Endometrial microvascular endothelial cells (primary cell): ENCODE measurements around the gene RBM3. TPM values are rescaled to one million over a fixed set of nuclear protein-coding genes. Genes with fewer than 3 reads are reported as not detected.
"Not testable (repeated sequence)": the region's sequence is repeated elsewhere in the genome, so short reads cannot be mapped to it uniquely, and the experiment has no call there.

Source experiments
- in situ Hi-C: cut with HindIII; loops from 2 replicates; pipeline ENCODE4 v1.10.0; 2017; ENCODE audit warnings: low sequenced_read_pairs, low pct_unique_long_range_greater_than_20kb; ENCODE audit errors: inconsistent ontology term
- total RNA-seq: library from RNA; depleted of rRNA; stranded (reverse); fragments of >200 nt; gene quantifications from one replicate; pipeline ENCODE4 v1.2.3, GENCODE V29; 2015; ENCODE audit errors: inconsistent ontology term

The RBM3 gene
- total RNA-seq, result 339 TPM

DNA sequence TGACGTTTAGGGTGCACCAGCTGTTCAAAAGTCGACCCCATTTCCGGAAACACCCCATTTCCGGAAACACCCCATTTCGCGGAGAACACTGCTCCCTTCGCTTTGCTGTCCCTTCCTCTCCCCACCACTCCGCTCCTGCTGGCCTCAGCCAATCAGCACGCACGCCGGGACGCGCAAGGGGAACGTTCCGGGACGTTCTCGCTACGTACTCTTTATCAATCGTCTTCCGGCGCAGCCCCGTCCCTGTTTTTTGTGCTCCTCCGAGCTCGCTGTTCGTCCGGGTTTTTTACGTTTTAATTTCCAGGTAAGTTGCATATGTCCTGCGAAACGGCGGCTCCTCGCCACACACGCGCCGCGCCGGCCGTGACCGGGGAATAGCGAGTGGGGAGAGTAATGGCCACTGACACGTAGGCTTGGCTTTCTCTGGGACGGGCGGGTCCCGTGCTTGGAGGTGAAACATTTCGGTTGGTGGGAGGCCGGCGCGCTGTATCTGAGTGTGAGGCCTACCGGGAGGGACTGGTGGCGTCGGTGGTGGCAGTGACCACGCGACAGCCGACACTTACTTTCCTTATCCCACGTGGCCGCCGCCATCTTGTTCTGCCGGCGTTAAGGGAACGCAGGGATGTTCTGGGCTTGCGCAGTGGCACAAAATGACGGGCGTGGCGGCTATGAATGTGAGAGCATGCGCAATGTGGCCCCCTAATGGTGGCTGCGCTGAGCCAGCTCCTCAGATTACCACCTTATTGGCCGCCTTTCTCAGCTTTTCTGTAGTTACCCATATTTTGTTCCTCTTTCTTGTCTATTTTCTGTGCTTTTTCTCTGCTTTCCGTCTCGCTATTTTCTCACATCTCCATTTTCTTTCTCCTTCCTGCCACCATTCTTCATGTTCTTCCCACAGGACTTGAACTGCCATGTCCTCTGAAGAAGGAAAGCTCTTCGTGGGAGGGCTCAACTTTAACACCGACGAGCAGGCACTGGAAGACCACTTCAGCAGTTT is at the start of gene RBM3:
TSS of gene RBM3 (plus strand) at position 215 of the 997 bp plus-strand sequence. CDS start at position 912, 697 bp downstream.
- in situ Hi-C loops, result no loop called here

DNA sequence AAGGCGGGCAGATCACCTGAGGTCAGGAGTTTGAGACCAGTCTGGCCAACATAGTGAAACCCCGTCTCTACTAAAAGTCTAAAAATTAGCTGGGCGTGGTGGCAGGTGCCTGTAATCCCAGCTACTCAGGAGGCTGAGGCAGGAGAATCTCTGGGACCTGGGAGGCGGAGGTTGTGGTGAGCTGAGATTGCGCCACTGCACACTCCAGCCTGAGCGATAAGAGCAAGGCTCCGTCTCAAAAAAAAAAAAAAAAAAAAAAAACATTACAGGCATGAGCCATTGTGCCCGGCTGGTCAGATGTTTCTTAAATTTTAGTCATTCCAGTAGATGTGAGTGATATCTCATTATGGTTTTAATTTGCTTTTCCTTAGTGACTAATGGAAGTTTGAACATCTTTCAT is 48.4 kb upstream of the RBM3 start:
- in situ Hi-C loops, result not testable (repeated sequence)

DNA sequence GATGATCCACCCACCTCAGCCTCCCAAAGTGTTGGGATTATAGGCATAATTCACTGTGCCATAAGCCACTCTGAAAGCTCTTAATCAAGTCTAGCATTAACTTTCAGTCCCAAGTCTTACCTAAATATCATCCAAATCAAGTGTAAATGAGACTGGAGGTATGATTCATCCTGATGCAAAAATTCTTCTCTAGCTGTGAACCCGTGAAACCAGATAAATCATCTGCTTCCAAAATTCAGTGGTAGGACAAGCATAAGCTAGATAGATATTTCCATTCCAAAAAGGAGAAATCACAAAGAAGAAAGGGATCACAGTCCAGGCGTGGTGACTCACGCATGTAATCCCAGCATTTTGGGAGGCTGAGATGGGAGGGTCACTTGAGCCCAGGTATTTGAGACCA is 43.5 kb upstream of the RBM3 start:
- in situ Hi-C loops, result no loop called here

DNA sequence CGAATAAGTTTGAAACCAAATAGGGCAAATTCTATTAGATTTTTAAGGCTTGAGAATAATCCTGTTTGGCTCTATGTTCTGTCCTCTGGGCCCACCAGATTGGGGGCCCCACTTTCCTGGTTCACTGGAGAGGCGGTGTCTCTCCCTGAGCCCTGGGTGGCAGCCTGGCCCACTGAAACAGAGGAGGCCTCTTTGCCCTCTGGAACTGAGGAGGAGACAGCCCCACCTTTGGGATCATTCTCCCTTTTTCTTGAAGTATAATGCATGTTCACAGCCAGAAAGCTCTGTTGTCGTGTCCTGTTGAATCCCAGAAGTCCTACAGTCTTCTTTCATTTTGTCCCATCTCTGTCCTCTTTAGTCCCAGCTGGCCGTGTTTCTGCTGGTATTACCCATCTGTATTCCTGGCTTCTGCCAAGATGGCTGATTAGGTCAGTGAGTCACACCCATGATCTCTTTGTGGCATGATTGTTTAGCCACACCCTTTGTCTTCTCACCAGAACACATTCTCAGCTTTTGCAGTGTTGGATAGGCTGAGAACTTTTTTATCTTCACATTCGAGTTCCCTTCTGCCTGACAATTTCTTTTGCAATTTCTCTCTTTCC is 42.8 kb upstream of the RBM3 start:
- in situ Hi-C loops, result no loop called here

DNA sequence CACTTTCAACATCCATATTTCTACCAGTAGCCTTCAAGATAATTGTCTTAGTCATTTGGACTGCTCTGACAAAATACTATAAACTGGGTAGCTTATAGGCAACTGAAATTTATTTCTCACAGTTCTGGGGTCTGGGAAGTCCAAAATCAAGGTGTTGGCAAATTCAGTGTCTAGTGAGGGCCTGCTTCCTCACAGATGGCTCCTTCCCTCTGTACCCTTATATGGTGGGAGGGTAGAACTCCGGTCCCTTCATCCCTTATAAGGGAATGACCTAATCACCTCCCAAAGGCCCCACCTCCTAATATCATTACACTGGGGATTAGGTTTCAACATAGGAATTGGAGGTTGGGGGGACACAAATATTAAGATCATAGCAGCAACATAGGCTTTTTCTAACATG is 42.1 kb upstream of the RBM3 start:
- in situ Hi-C loops, result no loop called here

DNA sequence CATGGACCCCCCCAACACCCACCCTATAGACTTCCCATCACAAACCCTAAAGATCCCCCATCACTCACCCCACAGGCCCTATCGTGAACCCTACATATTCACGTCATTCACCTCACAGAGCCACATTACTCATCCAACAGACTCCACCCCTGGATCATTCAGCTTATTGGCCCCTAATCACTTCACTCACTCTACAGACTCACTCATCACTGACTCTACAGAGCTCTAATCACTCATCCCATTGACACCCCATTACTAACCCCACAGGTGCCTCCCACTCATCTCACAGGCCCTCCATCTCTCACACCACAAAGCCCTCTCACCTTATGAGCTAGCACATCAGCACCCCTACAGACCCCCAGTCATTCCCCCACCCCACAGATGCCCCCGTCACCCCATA is 41.1 kb upstream of the RBM3 start:
- in situ Hi-C loops, result no loop called here

DNA sequence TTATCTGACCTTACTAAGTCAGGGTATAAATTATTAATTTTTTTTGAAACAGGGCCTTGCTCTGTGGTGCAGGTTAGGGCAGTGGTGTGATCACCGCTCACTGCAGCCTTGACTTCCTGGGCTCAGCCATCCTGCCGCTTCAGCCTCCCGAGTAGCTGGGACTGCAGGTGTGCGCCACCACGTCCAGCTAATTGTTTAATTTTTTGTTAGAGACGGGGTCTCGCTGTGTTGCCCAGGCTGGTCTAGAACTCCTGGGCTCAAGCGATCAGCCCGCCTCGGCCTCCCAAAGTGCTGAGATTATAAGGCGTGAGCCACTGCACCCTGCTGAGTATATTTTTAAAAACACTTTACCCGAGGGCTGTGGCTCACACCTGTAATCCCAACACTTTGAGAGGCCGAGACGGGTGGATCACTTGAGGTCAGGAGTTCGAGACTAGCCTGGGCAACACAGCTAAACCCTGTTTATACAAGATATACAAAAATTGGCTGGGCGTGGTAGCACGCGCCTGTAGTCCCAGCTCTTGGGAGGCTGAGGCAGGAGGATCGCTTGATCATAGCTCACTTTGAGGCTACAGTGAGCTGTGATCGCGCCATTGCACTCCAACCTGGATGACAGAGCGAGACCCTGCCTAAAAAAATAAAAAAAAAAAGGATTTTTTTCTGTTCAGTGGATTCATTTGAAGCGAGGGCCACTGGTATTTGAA is 35.5 kb upstream of the RBM3 start:
- in situ Hi-C loops, result no loop called here

DNA sequence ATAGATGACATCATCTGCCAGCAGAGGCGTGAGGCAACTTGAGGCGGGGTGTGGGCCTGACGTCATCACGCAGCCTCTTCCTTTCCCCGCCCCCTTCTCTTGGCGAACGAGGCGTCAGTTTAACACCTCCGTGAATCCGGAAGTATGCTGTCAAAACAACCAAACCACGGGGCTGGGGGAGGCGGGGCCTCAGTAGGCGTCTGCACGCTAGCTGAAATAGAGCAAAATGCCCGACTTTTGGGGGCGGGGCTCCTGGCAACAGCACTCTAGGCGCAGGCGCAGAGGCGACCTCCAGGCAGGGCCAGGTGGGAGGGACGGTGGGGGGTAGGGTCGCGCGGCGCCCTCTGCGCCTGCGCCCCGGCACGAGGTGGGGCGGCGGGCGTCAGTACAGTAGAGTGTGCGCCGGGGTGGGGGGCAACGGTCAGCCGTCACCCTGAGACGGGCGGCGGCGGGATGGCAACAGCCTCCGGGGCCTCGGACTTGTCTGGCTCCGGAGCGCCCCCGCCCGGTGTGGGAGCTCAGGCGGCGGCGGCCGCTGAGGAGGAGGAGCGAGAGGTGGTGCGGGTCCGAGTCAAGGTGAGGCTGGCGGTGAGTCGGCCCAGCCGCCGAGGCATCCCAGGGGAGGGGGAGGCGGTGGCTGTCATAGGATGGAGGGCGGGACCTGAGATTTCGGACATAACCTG is 34.8 kb upstream of the RBM3 start, which contains the start of gene TBC1D25:
TSS of gene TBC1D25 (plus strand) at position 370 of the 683 bp plus-strand sequence. CDS start at position 454, 84 bp downstream.
- in situ Hi-C loops, result no loop called here

DNA sequence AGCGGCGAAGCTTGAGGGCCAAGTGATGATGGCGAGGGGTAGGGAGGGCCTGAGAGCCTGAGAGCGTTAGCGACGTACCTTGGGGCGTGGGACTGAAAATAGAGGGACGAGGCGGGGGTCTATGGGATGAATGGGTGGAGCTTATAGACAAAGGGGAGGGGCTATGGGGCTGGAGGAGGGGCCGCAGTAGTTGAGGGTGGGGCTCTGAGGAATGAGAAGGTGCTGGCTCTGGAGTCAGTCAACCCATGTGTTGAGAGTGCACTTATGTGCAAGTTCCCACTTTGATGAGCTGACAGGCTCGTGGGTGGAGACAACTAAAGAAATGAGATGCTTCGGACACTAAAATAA is 34.3 kb upstream of the RBM3 start:
- in situ Hi-C loops, result no loop called here

DNA sequence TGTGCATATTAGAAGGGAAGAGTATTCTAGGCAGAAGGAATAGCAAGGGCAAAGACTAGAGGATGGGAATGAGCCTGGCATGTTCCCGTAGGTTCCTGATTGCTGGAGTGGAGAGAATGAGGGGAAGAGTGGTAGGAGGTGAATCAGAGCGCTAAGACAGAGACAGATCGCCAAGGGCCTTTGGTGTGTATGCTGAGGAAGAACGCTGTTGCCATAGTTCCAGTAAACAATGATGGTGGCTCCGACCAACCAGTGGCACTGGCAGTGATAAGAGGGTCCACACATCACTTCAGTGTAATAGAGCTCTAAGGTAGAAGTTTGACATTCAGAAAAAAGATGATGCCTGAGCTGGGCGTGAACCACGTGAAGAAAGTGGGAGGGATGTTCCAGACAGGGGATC is 33.8 kb upstream of the RBM3 start:
- in situ Hi-C loops, result no loop called here

DNA sequence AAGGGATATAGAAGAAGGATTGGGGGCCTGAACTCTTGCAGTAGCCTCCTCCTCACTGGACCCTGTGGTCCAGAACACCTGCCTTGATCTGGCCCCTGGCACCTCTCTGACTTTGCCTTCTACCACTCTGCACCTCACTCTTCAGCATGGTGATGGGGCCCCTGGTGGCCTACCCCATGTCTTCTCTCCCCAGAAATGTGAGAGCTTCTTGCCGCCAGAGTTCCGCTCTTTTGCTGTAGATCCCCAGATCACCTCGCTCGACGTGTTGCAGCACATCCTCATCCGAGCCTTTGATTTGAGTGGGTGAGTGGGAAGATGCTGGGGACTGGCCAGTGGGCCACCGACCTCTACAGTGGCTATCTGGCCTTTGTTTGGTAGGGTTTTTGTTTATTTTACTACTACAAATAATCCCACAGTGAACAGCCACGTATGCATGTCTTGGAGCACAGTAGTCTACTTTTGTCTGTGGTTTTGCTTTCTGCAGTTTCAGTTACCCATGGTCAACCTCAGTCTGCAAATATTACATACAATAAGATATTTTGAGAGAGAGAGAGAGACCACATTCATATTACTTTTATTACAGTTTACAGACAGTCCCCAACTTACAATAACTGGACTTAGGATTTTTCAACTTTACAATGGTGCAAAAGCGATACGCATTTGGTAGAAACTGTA is 33.0 kb upstream of the RBM3 start:
- in situ Hi-C loops, result no loop called here

DNA sequence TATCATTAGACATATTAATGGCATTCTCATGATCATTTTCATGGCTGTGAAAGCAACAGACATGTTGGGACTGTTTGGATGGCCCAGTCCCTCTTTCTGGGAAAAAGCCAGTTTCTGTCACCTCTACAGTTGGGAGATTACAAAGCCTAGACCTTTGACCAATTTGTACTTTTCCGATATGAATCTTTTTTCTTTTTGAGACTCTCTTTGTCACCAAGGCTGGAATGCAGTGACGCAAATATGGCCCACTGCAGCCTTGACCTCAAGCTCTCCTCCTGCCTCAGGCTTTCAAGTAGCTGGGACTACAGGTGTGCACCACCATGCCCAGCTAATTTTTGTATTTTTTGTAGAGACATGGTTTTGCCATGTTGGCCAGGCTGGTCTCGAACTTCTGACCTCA is 25.4 kb upstream of the RBM3 start:
- in situ Hi-C loops, result no loop called here

DNA sequence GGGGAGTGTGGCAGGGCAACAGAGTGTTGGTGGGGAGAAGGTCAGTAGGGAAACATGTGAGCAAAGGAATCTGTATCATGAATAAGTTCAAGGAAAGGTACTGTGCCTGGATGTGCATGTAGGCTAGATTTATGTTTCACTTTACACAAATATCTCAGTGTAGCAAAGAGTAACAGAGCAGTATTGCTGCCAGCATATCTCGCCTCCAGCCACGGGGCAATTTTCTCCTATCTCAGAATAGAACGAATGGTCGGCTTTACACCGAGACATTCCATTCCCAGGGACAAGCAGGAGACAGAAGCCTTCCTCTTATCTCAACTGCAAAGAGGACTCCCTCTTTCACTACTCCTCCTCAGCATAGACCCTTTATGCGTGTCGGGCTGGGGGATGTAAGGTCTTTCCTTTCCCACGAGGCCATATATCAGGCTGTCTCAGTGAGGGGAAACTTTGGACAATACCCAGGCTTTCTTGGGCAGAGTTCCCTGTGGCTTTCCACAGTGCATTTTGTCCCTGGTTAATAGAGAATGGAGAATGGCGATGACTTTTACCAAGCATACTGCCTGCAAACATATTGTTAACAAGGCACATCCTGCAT is 18.5 kb upstream of the RBM3 start:
- in situ Hi-C loops, result not testable (repeated sequence)

DNA sequence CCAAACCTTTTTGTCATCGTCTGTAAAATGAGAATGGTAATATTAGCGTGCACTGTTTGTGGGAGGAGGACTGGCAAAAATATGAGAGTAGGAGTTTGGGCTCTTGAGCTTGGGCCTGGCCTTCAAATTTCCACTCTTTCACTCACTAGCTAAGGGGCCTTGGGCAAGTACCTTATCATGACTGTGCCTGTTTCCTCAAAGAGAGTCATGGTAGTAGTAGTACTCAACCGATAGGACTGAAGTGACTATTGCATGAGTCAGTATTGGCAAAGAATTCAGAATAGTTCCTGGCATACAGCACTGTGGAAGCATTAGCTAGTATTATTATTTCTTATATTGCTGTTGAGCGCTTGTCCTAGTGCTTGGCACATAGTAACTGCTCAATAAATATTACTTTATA is 16.0 kb upstream of the RBM3 start:
- in situ Hi-C loops, result no loop called here

DNA sequence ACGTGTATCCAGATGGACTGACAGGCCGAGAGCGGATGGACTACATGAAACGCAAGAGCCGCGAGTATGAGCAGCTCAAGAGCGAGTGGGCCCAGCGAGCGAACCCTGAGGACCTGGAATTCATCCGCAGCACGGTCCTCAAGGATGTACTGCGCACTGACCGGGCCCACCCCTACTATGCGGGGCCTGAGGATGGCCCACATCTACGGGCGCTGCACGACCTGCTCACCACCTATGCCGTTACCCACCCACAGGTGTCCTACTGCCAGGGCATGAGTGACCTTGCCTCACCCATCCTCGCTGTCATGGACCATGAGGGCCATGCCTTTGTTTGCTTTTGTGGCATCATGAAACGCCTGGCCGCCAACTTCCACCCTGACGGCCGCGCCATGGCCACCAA is 14.6 kb upstream of the RBM3 start:
- in situ Hi-C loops, result no loop called here

DNA sequence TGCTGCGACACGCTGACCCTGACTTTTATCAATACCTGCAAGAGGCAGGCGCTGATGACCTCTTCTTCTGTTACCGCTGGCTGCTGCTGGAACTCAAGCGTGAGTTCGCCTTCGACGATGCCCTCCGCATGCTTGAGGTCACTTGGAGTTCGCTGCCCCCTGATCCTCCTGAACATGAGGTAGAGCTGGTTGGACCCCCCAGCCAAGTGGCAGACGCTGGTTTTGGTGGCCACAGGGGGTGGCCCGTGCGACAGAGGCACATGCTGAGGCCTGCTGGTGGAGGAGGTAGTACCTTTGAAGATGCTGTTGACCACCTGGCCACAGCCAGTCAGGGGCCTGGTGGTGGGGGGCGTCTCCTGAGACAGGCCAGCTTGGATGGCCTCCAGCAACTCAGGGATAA is 14.2 kb upstream of the RBM3 start:
- in situ Hi-C loops, result no loop called here

DNA sequence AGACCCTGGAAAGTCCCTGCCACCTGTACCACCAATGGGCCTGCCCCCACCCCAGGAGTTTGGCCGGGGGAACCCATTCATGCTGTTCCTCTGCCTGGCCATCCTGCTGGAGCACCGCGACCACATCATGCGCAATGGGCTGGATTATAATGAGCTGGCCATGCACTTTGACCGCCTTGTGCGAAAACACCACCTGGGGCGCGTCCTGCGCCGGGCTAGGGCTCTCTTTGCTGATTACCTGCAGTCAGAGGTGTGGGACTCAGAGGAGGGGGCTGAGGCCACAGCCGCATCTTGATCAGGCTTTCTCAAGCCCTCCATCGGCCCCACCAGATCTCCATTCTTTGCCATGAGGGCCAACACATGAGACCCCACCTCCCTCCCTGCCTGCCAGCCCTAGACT is 13.6 kb upstream of the RBM3 start:
- in situ Hi-C loops, result no loop called here

DNA sequence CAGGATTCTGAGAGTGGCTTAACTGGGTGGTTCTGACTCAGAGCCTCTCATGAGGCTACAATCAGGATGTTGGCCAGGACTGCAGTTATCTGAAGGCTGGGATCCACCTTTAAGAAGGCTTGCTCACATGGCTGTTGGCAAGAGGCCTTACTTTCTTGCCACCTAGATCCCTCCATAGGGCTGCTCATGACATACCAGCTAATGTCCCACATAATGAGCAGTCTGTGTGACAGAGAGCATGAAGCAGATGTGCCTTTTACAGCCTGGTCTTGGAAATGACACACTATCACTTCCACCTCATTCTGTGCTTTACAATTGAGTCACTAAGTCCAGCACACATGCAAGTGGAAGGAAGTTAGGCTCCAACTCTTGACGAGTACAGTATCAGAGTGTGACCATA is 4.3 kb upstream of the RBM3 start:
- in situ Hi-C loops, result no loop called here
